Activated naive CD4-positive, alpha-beta T cell treated with anti-CD3 and anti-CD28 coated beads, Interleukin-2, amount 50 U/mL, for 16 hours (primary cell): Measurements from ENCODE around the gene CSRP1.

Source experiments
- DNase-seq: peaks from one replicate; pipeline ENCODE4 v3.0.0-alpha.2; 2020

Gene CSRP1

DNA sequence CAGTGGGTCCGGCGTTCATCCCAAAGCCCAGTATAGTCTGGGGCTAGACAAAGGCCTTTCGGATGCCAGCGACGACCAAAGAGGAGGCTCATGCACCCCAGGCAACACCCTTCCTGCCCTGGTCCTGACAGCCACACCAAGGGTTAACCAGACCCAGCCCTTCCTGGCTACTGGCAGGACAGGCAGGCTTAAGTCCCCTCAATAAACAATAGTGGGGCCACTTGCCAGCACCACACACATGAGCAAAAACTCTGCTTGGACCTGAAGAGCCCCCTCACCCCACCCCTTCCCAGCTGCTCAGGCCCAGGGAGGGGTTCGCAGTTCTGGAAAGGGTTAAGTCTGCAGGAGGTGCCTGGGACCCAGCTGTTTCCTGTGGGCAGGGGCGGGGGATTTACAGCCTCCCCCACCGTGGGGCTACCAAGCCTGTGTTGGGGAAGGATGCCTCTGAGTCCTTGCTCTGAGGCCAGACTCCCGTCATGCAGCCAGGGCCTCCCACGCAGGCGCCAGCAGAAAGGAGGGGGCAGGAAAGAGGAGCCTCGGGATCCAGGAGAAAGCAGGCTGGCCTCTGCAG lies 56.1 kb downstream of the CSRP1 start:
- no peak for DNase-seq

DNA sequence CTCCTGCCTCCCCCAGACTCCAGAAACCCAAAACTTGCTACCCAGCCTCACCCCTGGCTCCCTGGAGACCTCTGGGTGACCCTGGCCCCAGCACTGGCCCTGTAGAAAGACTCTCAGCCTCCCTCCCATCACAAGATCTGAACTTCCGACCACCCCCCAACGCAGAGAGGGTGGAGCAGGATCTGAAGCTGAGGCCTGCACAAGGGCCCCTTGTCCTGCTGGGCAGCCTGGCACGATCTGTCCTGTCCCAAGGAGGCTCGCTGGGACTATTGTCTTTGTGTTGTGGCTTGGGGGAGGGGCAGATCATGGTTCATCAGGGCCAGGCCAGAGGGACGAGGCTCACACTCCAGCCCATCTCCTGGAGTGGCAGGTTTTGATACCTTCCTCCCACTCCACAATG lies 57.9 kb downstream of the CSRP1 start:
- no peak for DNase-seq

DNA sequence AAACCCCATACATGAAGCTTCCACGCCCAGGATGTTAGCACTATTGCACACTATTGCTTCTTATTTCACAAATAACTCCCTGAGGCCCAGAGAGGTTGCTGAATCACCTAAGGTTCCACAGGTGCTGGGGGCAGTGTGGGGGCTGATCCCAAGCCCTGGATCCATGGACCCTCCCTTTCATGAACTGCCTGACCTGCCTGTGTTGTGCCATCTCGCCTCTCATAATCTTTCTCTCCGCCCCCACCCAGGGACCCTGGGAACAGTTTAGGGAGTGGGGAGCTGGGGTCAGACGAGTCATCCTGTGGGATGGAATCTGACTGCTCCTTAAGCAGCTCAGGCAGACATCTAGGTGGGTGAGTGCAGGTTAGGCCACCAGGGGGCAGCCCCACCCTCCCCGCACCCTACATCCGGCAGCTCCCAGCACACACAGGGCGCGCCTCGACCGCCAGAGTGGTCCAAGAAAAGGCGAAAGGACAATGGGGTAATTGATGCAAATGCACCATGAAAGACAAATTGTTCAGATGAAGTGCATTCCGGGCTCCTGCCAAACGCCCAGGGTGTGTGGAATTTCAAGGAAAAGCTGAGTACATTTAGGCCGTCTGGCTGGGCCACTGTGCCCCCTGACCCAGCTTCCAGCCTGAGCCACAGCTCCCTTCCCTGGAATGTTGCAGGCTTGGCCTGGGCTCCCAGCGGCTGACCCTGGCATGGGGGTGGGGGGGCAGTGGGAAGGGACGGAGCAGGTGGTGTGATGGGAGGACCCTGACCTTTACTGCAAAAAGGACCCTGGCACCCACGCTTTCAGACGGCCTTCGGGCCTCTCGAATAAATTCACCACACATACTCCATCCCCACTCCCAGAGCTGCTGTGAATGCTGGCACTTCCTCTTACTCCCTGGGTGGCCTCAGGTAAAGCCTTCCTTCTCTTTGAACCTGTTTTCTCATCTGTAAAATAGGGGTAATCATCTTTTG lies 58.7 kb downstream of the CSRP1 start:
- DNase-seq, result peak; percentile 57

DNA sequence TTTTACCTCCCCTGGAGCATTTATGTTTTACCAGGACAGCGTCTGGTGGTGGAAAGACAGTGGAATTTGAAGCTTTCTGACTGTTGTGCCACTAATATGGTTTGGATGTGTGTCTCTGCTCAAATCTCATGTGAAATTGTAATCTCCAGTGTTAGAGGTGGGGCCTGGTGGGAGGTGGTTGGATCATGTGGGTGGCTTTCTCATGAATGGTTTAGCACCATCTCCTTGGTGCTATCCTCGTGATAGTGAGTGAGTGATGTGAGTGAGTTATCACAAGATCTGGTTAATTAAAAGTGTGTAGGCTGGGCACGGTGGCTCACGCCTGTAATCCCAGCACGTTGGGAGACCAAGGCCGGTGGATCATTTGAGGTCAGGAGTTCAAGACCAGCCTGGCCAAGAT lies 61.6 kb downstream of the CSRP1 start:
- no peak for DNase-seq

DNA sequence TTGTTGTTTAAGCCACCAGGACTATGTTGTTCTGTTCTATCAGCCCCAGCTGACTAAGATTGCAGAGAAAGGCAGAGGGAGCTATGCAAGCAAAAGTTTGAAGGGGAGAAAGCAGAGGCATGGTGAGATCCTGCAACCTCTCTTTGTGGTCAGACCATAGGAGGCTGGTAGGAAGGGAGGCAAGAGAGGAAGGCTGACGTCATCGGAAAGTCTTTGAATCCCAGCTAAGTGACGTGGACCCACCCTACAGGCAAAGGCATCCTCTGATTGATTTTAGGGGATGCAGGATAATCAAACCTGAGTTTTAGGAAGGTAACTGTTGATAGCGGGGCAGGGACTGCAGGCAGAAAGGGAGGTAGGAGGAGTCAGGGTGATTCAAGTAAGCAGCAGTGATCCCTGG lies 62.1 kb downstream of the CSRP1 start:
- no peak for DNase-seq

DNA sequence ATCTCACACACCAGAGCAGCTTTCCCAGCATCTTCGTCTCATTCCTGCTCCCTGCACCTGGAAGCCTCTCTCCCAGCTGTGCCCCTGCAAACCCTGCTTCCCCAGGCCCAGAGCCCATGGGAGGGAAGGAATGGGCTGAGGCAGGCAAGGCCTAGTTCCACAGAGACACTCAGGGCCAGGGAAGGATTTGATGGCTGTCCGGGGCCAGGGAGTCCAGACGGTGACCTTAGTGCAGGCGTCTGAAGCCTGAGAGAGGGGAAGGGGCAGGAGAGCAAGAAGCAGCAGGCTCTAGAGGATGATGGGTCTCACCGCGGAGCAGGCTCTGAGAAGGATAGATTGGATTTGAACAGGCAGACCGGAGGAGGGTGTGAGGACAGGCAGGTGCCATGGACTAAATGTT lies 63.2 kb downstream of the CSRP1 start:
- DNase-seq, result no peak

DNA sequence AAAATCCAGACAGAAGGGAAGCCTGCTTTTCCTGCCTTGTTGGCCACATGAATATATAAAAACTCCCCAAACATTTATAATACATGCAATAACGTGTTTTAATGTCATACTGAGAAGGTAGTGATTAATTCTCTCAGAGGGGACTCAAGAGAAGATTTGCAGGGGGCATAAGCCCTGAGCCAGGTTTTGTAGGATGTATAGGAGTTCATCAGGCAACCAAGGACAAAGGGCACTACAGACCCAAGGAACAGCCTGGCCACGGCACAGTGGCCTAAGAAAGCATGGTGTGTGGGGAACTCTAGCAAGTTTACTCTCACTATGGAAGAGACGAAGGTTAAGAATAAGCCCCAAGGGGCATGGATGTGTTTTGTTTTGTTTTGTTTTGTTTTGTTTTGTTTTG lies 70.0 kb downstream of the CSRP1 start:
- no peak for DNase-seq

DNA sequence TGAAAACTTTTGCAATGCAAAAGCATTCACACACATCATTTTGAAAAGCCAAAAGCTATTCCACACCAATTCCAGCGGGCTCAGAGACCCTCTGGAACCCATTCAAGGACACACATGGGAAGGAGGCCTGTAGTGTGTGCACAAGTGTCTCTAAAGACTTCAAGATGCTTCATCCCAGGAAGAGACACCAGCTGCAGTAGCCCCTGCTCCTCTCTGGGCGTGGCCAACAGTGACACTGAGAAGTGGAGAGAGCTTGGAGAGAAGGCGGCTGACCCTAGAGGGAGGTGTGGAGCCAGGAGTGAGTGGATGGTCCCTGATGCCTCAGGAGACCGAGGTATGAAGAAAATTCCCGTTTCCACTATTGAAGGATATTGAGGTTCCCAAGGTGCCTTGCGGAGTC lies 70.5 kb downstream of the CSRP1 start:
- no peak for DNase-seq

DNA sequence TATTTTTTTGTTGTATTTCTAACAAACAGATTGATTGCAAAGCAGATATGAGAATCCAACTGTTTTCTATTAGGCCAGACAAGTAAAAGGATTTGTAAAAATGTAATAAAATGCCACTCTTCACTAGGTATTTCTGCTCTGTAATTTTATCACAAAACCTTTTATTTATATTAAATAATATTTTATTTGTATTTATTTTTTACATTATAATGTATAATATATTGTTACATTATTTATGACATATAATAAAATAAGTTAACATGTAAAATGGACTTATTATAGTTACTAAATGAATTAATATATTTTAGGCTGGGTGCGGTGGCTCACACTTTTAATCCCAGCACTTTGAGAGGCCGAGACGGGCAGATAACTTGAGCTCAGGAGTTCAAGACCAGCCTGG lies 72.7 kb downstream of the CSRP1 start:
- no peak for DNase-seq

DNA sequence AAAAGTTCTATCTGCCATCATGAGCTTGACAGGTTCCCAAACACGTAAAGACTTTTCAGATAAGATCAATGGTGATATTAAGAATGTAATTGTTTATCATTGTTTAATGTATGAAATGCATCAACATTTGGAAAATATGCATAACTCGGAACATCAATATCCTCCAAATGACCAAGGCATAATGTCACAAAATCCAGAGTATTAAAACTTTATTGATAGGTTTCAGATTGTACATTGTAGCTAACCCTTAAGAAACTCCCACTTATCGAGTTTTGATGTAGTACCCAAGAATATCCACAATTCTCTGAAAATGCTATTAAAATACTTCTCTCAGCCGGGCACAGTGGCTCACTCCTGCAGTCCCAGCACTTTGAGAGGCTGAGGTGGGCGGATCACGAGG lies 73.3 kb downstream of the CSRP1 start:
- DNase-seq, result no peak
